Type B pancreatic cell (in vitro differentiated cells): Measurements from ENCODE around the gene MRPL24. TPM values are rescaled to one million over a fixed set of nuclear protein-coding genes. Genes with fewer than 3 reads are reported as not detected.
A peak's percentile ranks its signal among the peaks of the same experiment; 100 is the strongest.
"Not testable (repeated sequence)": the region's sequence is repeated elsewhere in the genome, so short reads cannot be mapped to it uniquely, and the experiment has no call there.

Experiments
- DNase-seq: peaks from one replicate; pipeline ENCODE4 v3.0.0; 2021; ENCODE audit warnings: mixed read lengths; ENCODE audit not compliant: unreplicated experiment; ENCODE audit errors: extremely low spot score
- H3K27ac Mint-ChIP-seq: 2 replicates; pipeline ENCODE4 v1.8.0; 2021; ENCODE audit warnings: mild to moderate bottlenecking, mixed read lengths
- H3K27me3 Mint-ChIP-seq: 2 replicates; pipeline ENCODE4 v1.8.0; 2021; ENCODE audit warnings: mixed read lengths
- H3K36me3 Mint-ChIP-seq: 2 replicates; pipeline ENCODE4 v1.8.0; 2021; ENCODE audit warnings: mixed read lengths
- H3K4me1 Mint-ChIP-seq: one replicate; pipeline ENCODE4 v1.8.0; 2021; ENCODE audit warnings: mixed read lengths; ENCODE audit not compliant: unreplicated experiment
- H3K4me3 Mint-ChIP-seq: 2 replicates; pipeline ENCODE4 v1.8.0; 2021; ENCODE audit warnings: mild to moderate bottlenecking, mixed read lengths
- H3K9me3 Mint-ChIP-seq: 2 replicates; pipeline ENCODE4 v1.8.0; 2021; ENCODE audit warnings: mixed read lengths
- CTCF ChIP-seq: fragments of 200-600 bp; sonication (generic); conservative IDR thresholded peaks from 2 replicates; pipeline ENCODE4 v1.5.0; 2021; ENCODE audit warnings: antibody characterized with exemption, mild to moderate bottlenecking
- total RNA-seq: library from RNA; stranded (reverse); gene quantifications from 2 replicates; pipeline ENCODE4 v1.2.1, GENCODE V29; 2021; ENCODE audit warnings: low replicate concordance

The MRPL24 gene
- total RNA-seq, 1 donor from 2014 or later = 58.6 TPM

GRCh38 chr1:156760092-156760795 is 19.4 kb upstream of the MRPL24 start:
- no peaks in the 10 kb centered on the region for H3K27me3 Mint-ChIP-seq
- peak overlapping the region; percentile 92 for H3K27ac Mint-ChIP-seq
- H3K36me3 Mint-ChIP-seq = no peaks in the 10 kb centered on the region

GRCh38 chr1:156757572-156758253 is 16.8 kb upstream of the MRPL24 start:
- H3K27ac Mint-ChIP-seq, H3K36me3 Mint-ChIP-seq, H3K27me3 Mint-ChIP-seq, DNase-seq, H3K4me3 Mint-ChIP-seq, H3K9me3 Mint-ChIP-seq: not testable (repeated sequence)
- peaks cover 21% of the 10 kb centered on the region for H3K4me1 Mint-ChIP-seq

More at GRCh38 chr1:156760092-156760795, 19.4 kb upstream of the MRPL24 start:
- DNase-seq = no peak
- Mint-ChIP-seq H3K4me1 (peaks cover 13% of the 10 kb centered on the region), H3K9me3 (no peaks in the 10 kb centered on the region), H3K4me3 (peak overlapping the region; percentile 11)
- TF ChIP-seq CTCF = no peak

GRCh38 chr1:156756355-156756754 is 15.5 kb upstream of the MRPL24 start:
- Mint-ChIP-seq H3K4me3 (no peak overlapping the region), H3K36me3 (no peaks in the 10 kb centered on the region), H3K4me1 (peaks cover 22% of the 10 kb centered on the region), H3K27me3 (no peaks in the 10 kb centered on the region), H3K27ac (no peak overlapping the region), H3K9me3 (no peaks in the 10 kb centered on the region)
- DNase-seq = no peak
- no peak for TF ChIP-seq CTCF

DNA sequence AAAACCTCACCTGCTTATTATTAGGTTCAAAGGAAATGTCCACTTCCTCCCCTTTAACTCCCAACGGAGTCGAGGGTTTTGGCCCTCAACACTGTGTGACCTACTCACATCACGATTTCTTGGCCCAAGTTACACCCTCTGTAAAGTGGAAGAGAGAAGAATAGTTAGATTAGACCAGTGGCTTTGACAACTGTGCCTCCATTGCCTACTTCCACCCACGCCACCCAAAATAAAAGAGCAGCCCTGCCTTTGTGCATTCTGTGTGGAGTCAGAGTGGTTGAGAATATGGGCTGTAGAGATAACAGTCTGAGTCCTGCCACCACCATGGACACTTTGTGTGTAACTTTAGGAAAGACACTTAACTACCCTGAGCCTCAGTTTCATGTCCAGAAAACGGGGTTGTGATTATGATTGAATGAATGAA is 14.7 kb upstream of the MRPL24 start:
- no peak overlapping the region for H3K27ac Mint-ChIP-seq
- H3K9me3 Mint-ChIP-seq = no peaks in the 10 kb centered on the region
- no peak for DNase-seq
- TF ChIP-seq CTCF = no peak
- no peaks in the 10 kb centered on the region for H3K27me3 Mint-ChIP-seq
- no peak overlapping the region for H3K4me3 Mint-ChIP-seq
- no peaks in the 10 kb centered on the region for H3K36me3 Mint-ChIP-seq
- peaks cover 20% of the 10 kb centered on the region for H3K4me1 Mint-ChIP-seq

DNA sequence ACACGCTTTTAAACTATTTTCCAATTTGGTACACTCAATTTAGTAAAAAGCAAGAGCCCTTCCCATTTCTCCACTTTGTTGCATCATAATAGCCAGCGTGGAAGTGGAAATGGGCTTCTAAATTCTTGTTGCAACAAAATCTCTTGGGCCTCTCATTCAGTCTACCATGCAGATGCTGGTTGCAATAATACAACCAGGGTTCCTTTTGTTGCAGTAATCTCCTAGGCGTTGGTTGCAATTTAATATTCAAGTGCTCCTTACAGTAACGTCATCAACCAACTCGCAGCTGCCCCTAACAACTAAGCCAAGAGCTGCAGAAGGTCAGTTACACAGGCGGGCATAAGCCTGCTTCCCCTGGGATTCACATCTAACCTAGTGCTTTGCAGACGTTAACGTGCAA is 13.3 kb upstream of the MRPL24 start:
- Mint-ChIP-seq H3K36me3 (no peaks in the 10 kb centered on the region), H3K4me1 (peaks cover 18% of the 10 kb centered on the region), H3K4me3 (peak overlapping the region; percentile 45), H3K9me3 (no peaks in the 10 kb centered on the region), H3K27me3 (no peaks in the 10 kb centered on the region), H3K27ac (no peak overlapping the region)
- no peak for DNase-seq
- TF ChIP-seq CTCF = no peak

DNA sequence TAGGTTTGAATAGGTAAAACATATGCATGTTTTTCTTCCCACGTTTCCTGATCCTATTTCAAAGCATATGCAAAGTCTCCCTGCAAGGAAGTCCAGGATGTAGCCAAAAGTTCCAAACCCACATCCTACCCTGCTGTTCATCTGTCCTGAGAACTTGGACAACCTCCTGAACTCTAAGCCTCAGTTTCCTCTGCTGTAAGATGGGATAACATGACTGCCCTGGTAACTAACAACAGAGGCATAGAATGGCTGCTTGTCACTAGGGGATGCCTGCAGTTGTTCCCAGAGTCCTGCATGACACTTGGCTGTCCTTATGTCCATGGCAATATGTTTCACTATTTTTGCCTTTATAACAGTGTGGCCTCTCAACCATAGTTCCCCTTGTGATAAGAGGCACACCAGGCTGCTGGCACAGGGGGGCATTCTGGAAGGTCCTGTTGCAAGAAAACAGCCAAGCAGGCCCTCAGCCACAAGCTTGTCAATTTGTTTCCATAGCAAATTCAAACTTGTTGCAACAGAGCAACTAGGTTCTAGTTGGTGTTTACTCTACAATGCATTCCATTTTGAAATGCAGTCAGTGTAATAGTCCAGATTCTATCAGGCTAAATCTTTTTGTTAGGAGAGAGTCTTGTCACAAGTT is 12.1 kb upstream of the MRPL24 start:
- DNase-seq = no peak
- H3K4me3 Mint-ChIP-seq = peak overlapping the region; percentile 96
- H3K36me3 Mint-ChIP-seq = no peaks in the 10 kb centered on the region
- H3K9me3 Mint-ChIP-seq = no peaks in the 10 kb centered on the region
- no peak for TF ChIP-seq CTCF
- peak overlapping the region; percentile 95 for H3K27ac Mint-ChIP-seq
- no peaks in the 10 kb centered on the region for H3K27me3 Mint-ChIP-seq
- peaks cover 25% of the 10 kb centered on the region for H3K4me1 Mint-ChIP-seq
